ENCODE measurements around the gene RNF19B.

RNF19B gene

DNA sequence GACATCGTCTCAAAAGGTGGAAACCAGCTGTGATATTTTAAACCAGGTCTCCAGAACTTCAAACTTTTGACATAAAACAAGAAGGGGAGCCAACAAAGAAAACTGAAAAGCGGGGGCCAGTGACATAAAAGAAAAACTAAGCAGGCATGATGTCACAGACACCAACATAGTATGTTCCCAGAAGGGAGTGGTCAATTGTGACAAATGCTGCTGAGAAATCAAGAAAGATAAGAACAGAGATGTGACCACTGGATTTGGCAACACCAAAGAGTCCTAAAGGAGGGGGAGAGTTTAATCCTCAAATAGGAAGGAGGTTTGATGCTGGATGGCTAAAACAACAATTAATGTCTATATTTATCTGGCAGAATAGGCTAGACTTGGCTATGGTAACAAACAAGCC is 2.3 kb upstream of the RNF19B start:
- no peak for TF ChIP-seq CTCF (IDR thresholded peaks at IDR 0.05; ENCODE audit: insufficient read depth, missing control alignments)
- DNase-seq (ENCODE audit: insufficient read length, low spot score) (no peak), FAIRE-seq (no peak)

GRCh38 chr1:32965251-32965747 is 690 bp upstream of the RNF19B start:
- TF ChIP-seq CTCF (IDR thresholded peaks at IDR 0.05; ENCODE audit: insufficient read depth, missing control alignments), result no peak
- FAIRE-seq, result no peak
- no peak for DNase-seq (ENCODE audit: insufficient read length, low spot score)

GRCh38 chr1:32963746-32964460 is 706 bp downstream of the RNF19B start:
- DNase-seq (ENCODE audit: insufficient read length, low spot score), result no peak
- FAIRE-seq, result no peak
- no peak for TF ChIP-seq CTCF (IDR thresholded peaks at IDR 0.05; ENCODE audit: insufficient read depth, missing control alignments)

- FAIRE-seq (no peak), DNase-seq (ENCODE audit: insufficient read length, low spot score) (no peak)
- no peak for TF ChIP-seq CTCF (IDR thresholded peaks at IDR 0.05; ENCODE audit: insufficient read depth, missing control alignments)
Measured at GRCh38 chr1:32962248-32962896, 2.2 kb downstream of the RNF19B start.

- no peak for FAIRE-seq
- DNase-seq (ENCODE audit: insufficient read length, low spot score), result no peak
- TF ChIP-seq CTCF (IDR thresholded peaks at IDR 0.05; ENCODE audit: insufficient read depth, missing control alignments), result no peak
Measured at GRCh38 chr1:32960819-32961355, 3.7 kb downstream of the RNF19B start.

DNA sequence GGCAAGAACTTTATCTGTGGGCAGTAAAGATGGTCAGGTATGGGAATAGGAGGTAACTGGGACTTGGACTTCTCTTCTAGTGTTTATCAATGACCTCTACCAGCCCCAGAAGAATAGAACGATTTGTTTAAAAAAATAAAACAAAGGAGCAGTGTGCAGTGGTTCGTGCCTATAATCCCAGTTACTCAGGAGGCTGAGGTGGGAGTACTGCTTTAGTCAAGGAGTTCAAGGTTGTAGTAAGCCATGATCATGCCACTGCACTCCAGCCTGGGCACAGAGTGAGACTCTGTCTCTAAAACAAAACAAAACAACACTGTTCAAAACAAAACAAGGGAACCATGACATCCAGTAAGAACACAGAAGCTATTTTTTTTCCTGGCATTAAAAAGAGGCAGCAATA is 4.3 kb downstream of the RNF19B start:
- FAIRE-seq, result no peak
- TF ChIP-seq CTCF (IDR thresholded peaks at IDR 0.05; ENCODE audit: insufficient read depth, missing control alignments), result no peak
- no peak for DNase-seq (ENCODE audit: insufficient read length, low spot score)

DNA sequence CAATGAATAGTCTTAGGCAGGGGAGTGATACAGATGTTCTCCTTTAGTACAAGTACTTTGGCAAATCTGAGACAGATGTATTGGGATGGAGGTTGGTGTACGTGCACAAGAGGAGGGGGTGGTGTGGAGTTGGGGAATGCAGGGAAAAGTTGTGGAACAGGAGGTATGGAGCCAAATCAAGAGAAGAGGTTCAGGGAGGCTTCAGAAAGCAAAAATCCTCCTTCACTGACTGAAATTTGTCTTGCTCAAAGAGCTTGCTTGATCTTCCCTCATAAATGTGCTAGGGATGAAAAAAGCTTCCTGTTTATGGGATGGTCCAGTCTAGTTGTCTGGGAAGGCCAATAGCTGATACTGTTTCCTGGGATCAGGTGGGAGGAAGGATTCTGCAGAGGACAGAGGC is 5.8 kb downstream of the RNF19B start:
- FAIRE-seq (no peak), DNase-seq (ENCODE audit: insufficient read length, low spot score) (no peak)
- no peak for TF ChIP-seq CTCF (IDR thresholded peaks at IDR 0.05; ENCODE audit: insufficient read depth, missing control alignments)

All from D721Med (cell line).